NCI-H446 treated with DMSO at 0.1 percent for 48 hours (cell line): ENCODE data around the gene POLD2.
"Not testable (repeated sequence)": the region's sequence is repeated elsewhere in the genome, so short reads cannot be mapped to it uniquely, and the experiment has no call there.

ENCODE experiments used
- DNase-seq: peaks from one replicate; lab custom pipeline; 2025; lab: John Stamatoyannopoulos, UW

The POLD2 gene

GRCh38 chr7:44138698-44139097 is 15.3 kb upstream of the POLD2 start:
- no peak for DNase-seq

DNA sequence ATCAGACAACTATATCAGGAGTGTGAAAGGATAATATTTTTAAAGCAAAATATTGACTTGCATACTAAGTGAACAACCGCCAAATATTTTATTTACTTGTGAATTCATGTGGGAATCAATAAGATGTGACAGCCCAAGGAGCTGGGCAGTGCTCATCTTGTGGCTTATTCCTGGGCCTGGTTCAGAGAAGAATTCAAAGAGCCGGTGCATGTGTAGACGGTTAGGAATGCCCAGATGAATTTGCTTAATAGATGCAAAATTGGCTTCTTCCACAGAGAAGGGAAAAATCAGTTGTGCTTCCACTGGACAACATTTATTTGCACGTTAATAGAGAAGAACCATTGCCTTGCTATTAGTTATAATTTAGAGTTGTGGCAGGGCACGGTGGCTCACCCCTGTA is 13.4 kb upstream of the POLD2 start:
- DNase-seq: no peak

- DNase-seq: no peak
These were observed 11.7 kb upstream of the POLD2 start for GRCh38 chr7:44134943-44135628.

GRCh38 chr7:44133295-44133694 is 9.9 kb upstream of the POLD2 start:
- DNase-seq: no peak

DNA sequence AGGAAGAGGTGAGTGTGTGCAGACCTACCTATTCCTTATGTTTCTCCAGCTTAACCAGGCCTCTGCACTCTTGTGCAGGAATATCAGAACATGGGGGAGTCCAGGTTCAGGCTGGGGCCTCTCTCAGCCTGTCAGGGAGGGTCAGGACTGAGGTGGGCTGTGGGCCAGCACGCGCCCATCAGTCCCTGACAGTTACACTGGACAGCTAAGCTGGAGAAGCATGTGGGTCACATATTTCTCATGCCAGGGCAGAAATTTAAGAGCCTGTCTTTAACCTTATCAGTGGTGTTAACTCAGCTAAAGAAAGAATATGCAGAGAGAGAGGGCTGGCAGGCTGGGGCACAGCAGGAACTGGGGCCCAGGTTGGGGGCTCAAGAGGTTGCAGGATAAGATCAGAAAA is 8.7 kb upstream of the POLD2 start:
- DNase-seq: no peak

GRCh38 chr7:44131173-44132029 is 8.1 kb upstream of the POLD2 start:
- DNase-seq: no peak

GRCh38 chr7:44128721-44129582 is 5.6 kb upstream of the POLD2 start:
- DNase-seq: no peak

DNA sequence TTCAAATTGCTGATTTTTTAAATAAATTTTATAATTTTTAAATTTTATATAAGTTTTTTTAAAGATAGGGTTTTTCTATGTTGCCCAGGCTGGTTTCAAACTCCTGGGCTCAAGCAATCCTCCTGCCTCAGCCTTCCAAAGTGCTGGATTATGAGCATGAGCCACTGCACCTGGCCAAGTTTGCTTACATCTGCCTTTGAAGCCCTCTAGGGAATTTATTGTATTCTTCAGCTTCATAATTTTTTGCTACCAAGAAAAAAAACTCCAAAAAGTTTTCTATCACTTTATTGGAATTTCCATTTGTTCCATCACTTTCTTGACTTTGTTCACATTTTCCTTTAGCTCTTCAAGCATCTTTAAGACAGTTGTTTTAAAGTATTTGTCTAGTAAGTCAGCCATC is 3.8 kb upstream of the POLD2 start:
- no peak for DNase-seq

- DNase-seq: not testable (repeated sequence)
These were observed 3.2 kb upstream of the POLD2 start for GRCh38 chr7:44126574-44126973.

DNA sequence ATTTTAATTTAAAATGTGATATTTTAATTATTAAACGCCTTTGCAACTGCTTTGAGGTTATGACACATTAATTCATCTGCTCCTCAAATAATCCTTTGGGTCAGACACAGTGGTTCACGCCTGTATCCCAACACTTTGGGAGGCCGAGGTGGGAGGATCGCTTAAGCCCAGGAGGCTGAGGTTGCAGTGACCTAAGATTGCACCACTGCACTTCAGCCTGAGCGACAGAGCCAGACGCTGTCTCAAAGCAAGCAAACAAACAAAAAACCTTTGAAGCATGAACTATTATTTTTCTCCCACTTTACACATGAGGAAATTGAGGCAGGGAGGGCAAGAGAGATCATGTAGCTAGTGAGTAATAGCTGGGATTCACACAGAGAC is 1.5 kb upstream of the POLD2 start:
- no peak for DNase-seq

DNA sequence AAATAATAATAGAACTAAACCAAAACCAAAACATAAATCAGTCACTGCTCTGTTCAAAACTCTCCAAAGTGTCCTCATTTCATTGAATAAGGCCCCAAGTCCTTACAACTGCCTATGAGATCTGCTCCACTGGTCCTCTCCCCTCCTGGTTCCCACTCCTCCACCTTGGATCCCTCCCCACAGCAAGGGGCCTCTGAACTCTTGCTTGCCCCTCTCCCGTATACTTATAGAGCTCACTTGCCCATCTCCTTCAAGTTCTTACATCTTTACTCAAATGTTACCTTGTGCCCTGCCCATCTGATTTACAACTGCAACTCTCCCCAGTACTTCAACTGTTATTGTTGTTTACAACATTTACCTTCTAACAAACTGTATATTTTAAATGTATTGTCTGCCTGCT is 819 bp downstream of the POLD2 start:
- DNase-seq: no peak

GRCh38 chr7:44121761-44122420 is 1.5 kb downstream of the POLD2 start:
- DNase-seq: no peak

GRCh38 chr7:44120395-44120794 is 3.0 kb downstream of the POLD2 start:
- DNase-seq: no peak

DNA sequence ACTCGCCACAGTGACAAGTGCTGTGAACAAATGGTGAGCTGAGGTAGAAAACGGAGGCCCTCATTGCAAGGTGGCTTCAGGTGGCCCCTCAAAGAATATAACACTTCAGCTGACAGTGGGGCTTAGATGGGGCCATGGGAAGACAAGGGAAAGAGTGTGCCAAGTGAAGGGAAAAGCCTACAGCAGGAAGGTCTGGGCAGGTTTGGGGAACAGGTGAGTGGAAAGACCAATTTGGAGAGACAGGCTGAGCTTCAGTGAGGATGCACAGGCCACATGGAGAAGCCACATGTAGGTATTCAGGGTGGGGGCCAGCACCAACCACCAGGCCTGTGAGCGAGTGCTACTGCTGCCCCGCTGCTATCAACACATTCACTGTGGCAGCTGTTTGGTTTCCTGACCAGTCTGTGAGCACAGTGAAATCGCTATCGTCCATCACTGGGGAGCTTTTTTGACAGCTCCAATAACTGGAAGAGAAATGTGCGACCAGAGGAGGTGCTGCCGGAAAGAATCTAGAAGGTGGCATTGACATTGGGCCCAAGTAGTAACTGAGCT is 3.4 kb downstream of the POLD2 start:
- DNase-seq: no peak

DNA sequence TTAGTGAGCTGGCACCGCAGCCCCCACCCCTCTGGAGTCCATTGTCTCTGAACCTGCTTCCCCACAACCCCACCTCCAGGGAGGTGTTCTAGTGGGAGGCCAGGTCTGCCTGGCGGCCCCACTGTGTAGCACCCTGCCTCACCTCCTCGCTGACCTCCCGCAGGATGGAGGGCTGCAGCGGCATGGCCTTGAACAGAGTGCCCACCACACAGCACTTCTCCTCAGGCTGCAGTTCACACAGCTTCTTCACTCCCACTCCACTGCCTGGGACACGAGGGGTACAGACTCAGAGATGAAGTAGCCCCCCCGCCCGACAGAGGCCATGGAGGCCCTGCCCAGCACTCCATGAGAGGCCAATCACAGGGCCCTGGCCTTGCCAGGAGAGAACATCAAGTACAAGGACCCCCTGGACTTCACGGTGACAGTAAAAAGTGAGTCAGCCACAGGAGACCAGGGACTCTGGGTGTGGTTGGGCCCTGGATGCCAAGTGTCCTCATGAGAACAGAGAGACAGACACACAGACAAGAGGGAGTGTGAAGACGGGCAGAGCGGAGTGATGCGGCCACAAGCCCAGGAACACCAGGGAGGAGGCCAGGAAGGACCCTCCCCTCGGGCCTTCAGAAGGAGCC is 5.4 kb downstream of the POLD2 start:
- no peak for DNase-seq

DNA sequence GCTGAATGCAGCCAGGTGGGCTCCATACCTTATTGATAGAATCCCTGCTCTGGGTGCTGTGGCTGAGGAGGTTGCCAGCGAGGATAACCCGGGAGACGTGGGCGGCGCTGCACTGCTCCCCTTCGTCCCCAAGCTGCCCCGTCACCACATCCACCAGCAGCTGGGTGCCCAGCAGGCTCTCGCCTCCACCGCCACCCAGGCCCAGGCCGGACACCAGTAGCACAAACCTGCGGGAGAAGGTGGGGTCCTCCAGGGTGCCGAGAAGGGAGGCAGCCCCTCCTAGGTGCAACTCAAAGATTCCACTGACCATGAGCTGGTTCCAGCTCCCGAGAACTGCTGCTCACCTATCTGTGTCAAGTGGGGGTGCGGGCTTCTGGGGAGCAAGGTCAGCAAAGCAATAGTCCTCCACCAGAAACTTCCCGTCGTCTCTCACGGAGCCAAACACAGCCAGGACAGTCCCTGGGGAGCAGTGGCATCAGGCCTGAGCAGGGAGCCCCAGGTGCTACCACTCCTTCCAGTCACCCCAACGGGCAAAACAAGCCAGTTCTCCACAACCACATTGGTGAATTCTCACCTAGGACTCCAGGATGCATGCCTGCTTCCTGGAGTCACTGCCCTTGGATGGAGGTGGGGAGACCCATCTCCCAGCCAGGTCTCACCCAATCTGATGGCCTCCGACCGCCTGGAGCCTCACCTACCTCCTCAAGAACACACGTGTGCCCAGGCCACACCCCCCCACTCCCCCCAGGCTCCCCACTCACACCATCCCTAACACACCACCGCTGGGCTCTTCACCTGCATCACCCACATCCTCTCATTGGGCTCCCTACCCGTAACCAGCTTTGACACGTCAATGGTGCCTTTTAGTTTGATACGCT is 6.3 kb downstream of the POLD2 start:
- no peak for DNase-seq

- no peak for DNase-seq
These were observed 7.1 kb downstream of the POLD2 start for GRCh38 chr7:44116087-44116788.

DNA sequence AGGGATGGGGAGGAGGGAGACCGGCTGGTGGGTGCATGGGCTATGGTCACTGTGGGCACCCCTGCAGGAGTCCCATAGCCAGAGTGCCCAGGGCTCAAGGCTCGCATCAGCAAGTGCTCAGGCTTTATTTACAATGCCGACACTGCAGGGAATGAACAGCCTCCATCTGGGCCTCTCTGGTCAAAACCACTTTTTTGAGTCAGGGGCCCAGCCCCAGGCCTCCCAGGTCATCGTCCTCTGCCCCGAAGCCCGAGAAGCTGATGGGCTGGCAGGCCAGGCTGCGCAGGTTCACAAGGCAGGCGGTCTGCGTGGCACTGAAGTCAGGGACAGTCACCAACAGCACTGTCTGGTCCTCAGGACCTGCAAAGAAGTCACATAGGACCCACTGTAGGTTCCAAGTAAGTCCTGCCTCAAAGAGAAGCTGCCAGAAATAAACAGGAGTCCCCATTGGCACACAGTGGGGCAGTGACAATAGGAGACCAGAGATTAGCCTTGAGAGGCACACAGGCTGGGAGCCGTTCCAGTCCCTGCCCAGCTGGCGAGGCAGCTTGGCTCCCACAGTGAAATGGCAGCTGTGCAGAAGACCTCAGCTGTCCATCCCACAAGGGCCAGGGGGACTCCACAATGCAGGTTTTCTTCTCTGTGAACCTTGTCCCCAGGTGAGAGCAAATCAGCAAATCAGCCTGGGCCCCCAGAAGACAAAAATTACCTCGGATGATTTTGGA is 8.6 kb downstream of the POLD2 start:
- no peak for DNase-seq

DNA sequence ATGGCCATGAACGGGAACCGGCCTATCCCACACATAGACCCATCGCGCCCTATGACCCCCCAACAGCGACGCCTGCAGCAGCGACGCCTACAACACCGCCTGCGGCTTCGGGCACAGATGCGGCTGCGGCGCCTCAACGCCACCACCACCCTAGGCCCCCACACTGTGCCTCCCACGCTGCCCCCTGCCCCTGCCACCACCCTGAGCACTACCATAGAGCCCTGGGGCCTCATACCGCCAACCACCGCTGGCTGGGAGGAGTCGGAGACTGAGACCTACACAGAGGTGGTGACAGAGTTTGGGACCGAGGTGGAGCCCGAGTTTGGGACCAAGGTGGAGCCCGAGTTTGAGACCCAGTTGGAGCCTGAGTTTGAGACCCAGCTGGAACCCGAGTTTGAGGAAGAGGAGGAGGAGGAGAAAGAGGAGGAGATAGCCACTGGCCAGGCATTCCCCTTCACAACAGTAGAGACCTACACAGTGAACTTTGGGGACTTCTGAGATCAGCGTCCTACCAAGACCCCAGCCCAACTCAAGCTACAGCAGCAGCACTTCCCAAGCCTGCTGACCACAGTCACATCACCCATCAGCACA is 9.5 kb downstream of the POLD2 start:
- no peak for DNase-seq
